OCI-LY1 (cell line): ENCODE measurements around the gene TRMT1L.

ENCODE experiments used
- H2AFZ ChIP-seq: fragments of 200-600 bp; sonication (generic), shearing (Covaris generic); 2 replicates; pipeline ENCODE4 v1.6.0; 2014; ENCODE audit warnings: antibody characterized with exemption, mild to moderate bottlenecking, low read length
- H3F3A ChIP-seq: fragments of 200-600 bp; sonication (generic), shearing (Covaris generic); 2 replicates; pipeline ENCODE4 v1.6.0; 2014; ENCODE audit warnings: mild to moderate bottlenecking, antibody characterized with exemption, low read length, moderate library complexity; ENCODE audit not compliant: insufficient read depth
- H3K27ac ChIP-seq: fragments of 200-600 bp; sonication (generic); 2 replicates; pipeline ENCODE4 v1.5.1; 2014; ENCODE audit warnings: low read length, mixed run types, mild to moderate bottlenecking, low read depth; ENCODE audit not compliant: poor library complexity, severe bottlenecking
- H3K27me3 ChIP-seq: fragments of 200-600 bp; sonication (generic); 2 replicates; pipeline ENCODE4 v1.6.0; 2014; ENCODE audit warnings: antibody characterized with exemption, mild to moderate bottlenecking, low read length, moderate library complexity; ENCODE audit not compliant: insufficient read depth
- H3K36me3 ChIP-seq: fragments of 200-600 bp; sonication (generic); 2 replicates; pipeline ENCODE4 v1.6.1; 2014; ENCODE audit warnings: mild to moderate bottlenecking, antibody characterized with exemption, low read length, moderate library complexity, mixed read lengths; ENCODE audit not compliant: insufficient read depth
- H3K4me1 ChIP-seq: fragments of 200-600 bp; sonication (generic); 2 replicates; pipeline ENCODE4 v1.5.1; 2014; ENCODE audit warnings: mild to moderate bottlenecking, low read length, moderate library complexity; ENCODE audit not compliant: insufficient read depth, severe bottlenecking
- H3K4me2 ChIP-seq: fragments of 200-600 bp; sonication (generic), shearing (Covaris generic); 2 replicates; pipeline ENCODE4 v1.6.1; 2014; ENCODE audit warnings: low read length
- H3K4me3 ChIP-seq: fragments of 200-600 bp; sonication (generic); 2 replicates; pipeline ENCODE4 v1.5.1; 2014; ENCODE audit warnings: low read length, low read depth, mild to moderate bottlenecking, mixed read lengths; ENCODE audit not compliant: poor library complexity, severe bottlenecking
- H3K79me2 ChIP-seq: fragments of 200-600 bp; shearing (Covaris generic); 2 replicates; pipeline ENCODE4 v1.6.1; 2016; ENCODE audit warnings: mixed run types, low read length, mixed read lengths; ENCODE audit not compliant: insufficient read depth
- H3K9ac ChIP-seq: fragments of 200-600 bp; sonication (generic), shearing (Covaris generic); 2 replicates; pipeline ENCODE4 v1.6.1; 2014; ENCODE audit warnings: mild to moderate bottlenecking, low read length, mixed read lengths
- H3K9me2 ChIP-seq: fragments of 200-600 bp; sonication (generic), shearing (Covaris generic); 2 replicates; pipeline ENCODE4 v1.6.1; 2014; ENCODE audit warnings: low read depth, mild to moderate bottlenecking, low read length, mixed read lengths
- H3K9me3 ChIP-seq: fragments of 200-600 bp; shearing (Covaris generic); 2 replicates; pipeline ENCODE4 v1.6.1; 2014; ENCODE audit warnings: low read length, mixed read lengths
- H4K20me1 ChIP-seq: fragments of 200-600 bp; sonication (generic), shearing (Covaris generic); 2 replicates; pipeline ENCODE4 v1.6.0; 2016; ENCODE audit warnings: mild to moderate bottlenecking, low read length; ENCODE audit not compliant: insufficient read depth
- EZH2 ChIP-seq: fragments of 200-600 bp; sonication (generic), shearing (Covaris generic); IDR thresholded peaks from 2 replicates; pipeline ENCODE4 v1.8.0; 2017; ENCODE audit warnings: borderline replicate concordance, mixed run types, mild to moderate bottlenecking, antibody characterized with exemption, low read length, moderate library complexity, mixed read lengths
- TF ChIP-seq, protein P1 (sequence below): fragments of 200-600 bp; sonication (generic), shearing (Covaris generic); IDR thresholded peaks from 2 replicates; pipeline ENCODE4 v1.5.1; 2017; ENCODE audit warnings: mild to moderate bottlenecking, antibody characterized with exemption, low read length, moderate library complexity, mixed read lengths

The TRMT1L gene

DNA sequence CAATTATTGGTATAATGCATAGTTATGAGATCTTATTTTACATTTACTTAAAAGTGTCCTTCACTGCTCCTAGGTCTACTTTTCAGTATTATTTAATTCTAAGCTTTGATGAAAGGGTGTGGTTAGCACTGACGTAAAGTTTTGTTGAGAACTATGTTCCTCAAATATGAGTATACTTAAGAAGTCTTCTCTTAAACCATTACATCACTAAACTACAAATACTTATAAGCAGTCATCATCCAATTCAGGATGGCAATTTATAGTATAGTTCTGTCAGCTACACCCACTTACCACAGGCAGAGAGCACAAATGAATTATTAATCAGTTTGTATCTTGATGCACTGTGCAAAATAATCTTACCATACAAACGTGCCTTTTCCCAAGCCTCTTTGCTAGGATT is 27.0 kb downstream of the TRMT1L start:
- no peak overlapping the region for H3K4me2 ChIP-seq
- H3K79me2 ChIP-seq, result no peaks in the 10 kb centered on the region
- H3K36me3 ChIP-seq, result peaks cover 41% of the 10 kb centered on the region
- no peaks in the 10 kb centered on the region for H3K4me1 ChIP-seq
- no peak overlapping the region for H3K9ac ChIP-seq
- H3K9me3 ChIP-seq, result peaks cover 5% of the 10 kb centered on the region; the same call in 1 of the 2 replicates
- H3K9me2 ChIP-seq, result no peaks in the 10 kb centered on the region
- no peak overlapping the region for H3K4me3 ChIP-seq
- no peak overlapping the region for H2AFZ ChIP-seq
- H3K27me3 ChIP-seq, result no peaks in the 10 kb centered on the region
- H3F3A ChIP-seq, result no peaks in the 10 kb centered on the region
- no peak overlapping the region for H3K27ac ChIP-seq
- TF ChIP-seq, protein P1, sequence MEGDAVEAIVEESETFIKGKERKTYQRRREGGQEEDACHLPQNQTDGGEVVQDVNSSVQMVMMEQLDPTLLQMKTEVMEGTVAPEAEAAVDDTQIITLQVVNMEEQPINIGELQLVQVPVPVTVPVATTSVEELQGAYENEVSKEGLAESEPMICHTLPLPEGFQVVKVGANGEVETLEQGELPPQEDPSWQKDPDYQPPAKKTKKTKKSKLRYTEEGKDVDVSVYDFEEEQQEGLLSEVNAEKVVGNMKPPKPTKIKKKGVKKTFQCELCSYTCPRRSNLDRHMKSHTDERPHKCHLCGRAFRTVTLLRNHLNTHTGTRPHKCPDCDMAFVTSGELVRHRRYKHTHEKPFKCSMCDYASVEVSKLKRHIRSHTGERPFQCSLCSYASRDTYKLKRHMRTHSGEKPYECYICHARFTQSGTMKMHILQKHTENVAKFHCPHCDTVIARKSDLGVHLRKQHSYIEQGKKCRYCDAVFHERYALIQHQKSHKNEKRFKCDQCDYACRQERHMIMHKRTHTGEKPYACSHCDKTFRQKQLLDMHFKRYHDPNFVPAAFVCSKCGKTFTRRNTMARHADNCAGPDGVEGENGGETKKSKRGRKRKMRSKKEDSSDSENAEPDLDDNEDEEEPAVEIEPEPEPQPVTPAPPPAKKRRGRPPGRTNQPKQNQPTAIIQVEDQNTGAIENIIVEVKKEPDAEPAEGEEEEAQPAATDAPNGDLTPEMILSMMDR, result no peak
- TF ChIP-seq EZH2, result no peak
- H4K20me1 ChIP-seq, result no peaks in the 10 kb centered on the region

DNA sequence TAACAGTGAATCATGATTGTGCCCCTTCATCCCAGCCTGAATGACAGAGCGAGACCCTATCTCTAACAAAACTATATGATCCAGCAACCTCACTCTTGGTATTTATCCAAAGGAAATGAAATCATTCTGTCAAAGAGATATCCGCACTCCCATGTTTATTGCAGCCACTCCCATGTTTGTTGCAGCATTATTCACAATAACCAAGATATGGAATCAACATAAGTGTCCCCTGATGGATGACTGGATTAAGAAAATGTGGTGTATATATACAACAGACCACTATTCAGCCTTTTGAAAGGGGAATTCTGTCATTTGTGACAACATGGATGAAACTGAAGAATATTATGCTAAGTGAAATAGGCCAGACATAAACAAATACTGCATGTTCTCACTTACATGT is 44.4 kb downstream of the TRMT1L start:
- Histone ChIP-seq H3K4me1 (no peaks in the 10 kb centered on the region), H3K9ac (no peak overlapping the region), H3K27me3 (no peaks in the 10 kb centered on the region), H3K9me3 (peaks cover 4% of the 10 kb centered on the region; the same call in 1 of the 2 replicates), H3F3A (no peaks in the 10 kb centered on the region), H3K36me3 (no peaks in the 10 kb centered on the region), H3K27ac (no peak overlapping the region), H3K9me2 (no peaks in the 10 kb centered on the region), H3K79me2 (no peaks in the 10 kb centered on the region), H4K20me1 (no peaks in the 10 kb centered on the region), H3K4me3 (no peak overlapping the region), H3K4me2 (no peak overlapping the region), H2AFZ (no peak overlapping the region)
- TF ChIP-seq, protein P1, result no peak
- no peak for TF ChIP-seq EZH2

GRCh38 chr1:185111873-185112272 is 44.9 kb downstream of the TRMT1L start:
- Histone ChIP-seq H3K79me2 (no peaks in the 10 kb centered on the region), H3K27ac (no peak overlapping the region), H3K4me2 (no peak overlapping the region), H3K9ac (no peak overlapping the region), H3K9me2 (no peaks in the 10 kb centered on the region), H4K20me1 (no peaks in the 10 kb centered on the region), H3K4me1 (no peaks in the 10 kb centered on the region), H3K27me3 (no peaks in the 10 kb centered on the region), H3K36me3 (no peaks in the 10 kb centered on the region), H2AFZ (no peak overlapping the region), H3K4me3 (no peak overlapping the region), H3F3A (no peaks in the 10 kb centered on the region), H3K9me3 (peaks cover 4% of the 10 kb centered on the region; the same call in 1 of the 2 replicates)
- no peak for TF ChIP-seq EZH2
- TF ChIP-seq, protein P1, result no peak
